SU-DHL-6 (cell line): ENCODE data around the gene PTPN4.

Source experiments
- H2AFZ ChIP-seq: fragments of 200-600 bp; sonication (generic); 2 replicates; pipeline ENCODE4 v1.6.1; 2014; ENCODE audit warnings: low read depth, mild to moderate bottlenecking, moderate library complexity, mixed read lengths, antibody characterized with exemption, low read length; ENCODE audit not compliant: severe bottlenecking
- H3F3A ChIP-seq: fragments of 200-600 bp; shearing (Covaris generic); 2 replicates; pipeline ENCODE4 v1.6.0; 2016; ENCODE audit warnings: antibody characterized with exemption, mild to moderate bottlenecking; ENCODE audit not compliant: insufficient read depth
- H3K27ac ChIP-seq: fragments of 200-600 bp; sonication (generic); 2 replicates; pipeline ENCODE4 v1.5.1; 2016; ENCODE audit warnings: low read depth, mild to moderate bottlenecking, low read length, moderate library complexity, mixed read lengths
- H3K27me3 ChIP-seq: fragments of 200-600 bp; sonication (generic), shearing (Covaris generic); 2 replicates; pipeline ENCODE4 v1.6.0; 2014; ENCODE audit warnings: mild to moderate bottlenecking, low read length
- H3K36me3 ChIP-seq: fragments of 200-600 bp; sonication (generic); 2 replicates; pipeline ENCODE4 v1.6.1; 2014; ENCODE audit warnings: mild to moderate bottlenecking, low read length, mixed read lengths
- H3K4me2 ChIP-seq: fragments of 300-600, 200-600 bp; shearing (Covaris generic), sonication (generic); 2 replicates; pipeline ENCODE4 v1.6.0; 2014; ENCODE audit warnings: low read length, low read depth, mild to moderate bottlenecking; ENCODE audit not compliant: poor library complexity, severe bottlenecking
- H3K4me3 ChIP-seq: fragments of 200-600 bp; sonication (generic); 2 replicates; pipeline ENCODE4 v1.5.1; 2014; ENCODE audit warnings: antibody characterized with exemption, low read length, mild to moderate bottlenecking, mixed read lengths; ENCODE audit not compliant: insufficient read depth, poor library complexity, severe bottlenecking
- H3K79me2 ChIP-seq: fragments of 200-600 bp; sonication (generic); 2 replicates; pipeline ENCODE4 v1.6.1; 2014; ENCODE audit warnings: mild to moderate bottlenecking, low read length, moderate library complexity; ENCODE audit not compliant: insufficient read depth
- H3K9ac ChIP-seq: fragments of 200-600 bp; sonication (generic); 2 replicates; pipeline ENCODE4 v1.7.0; 2014; ENCODE audit warnings: mild to moderate bottlenecking, low read length
- H3K9me2 ChIP-seq: fragments of 200-600 bp; sonication (generic); replicated peaks from 2 replicates; pipeline ENCODE4 v1.6.1; 2014; ENCODE audit warnings: low read length; ENCODE audit not compliant: insufficient read depth
- H3K9me3 ChIP-seq: fragments of 200-600 bp; sonication (generic); 2 replicates; pipeline ENCODE4 v1.6.1; 2014; ENCODE audit warnings: low read length, mixed read lengths; ENCODE audit not compliant: insufficient read depth
- H4K20me1 ChIP-seq: fragments of 200-600 bp; sonication (generic); 2 replicates; pipeline ENCODE4 v1.6.1; 2014; ENCODE audit warnings: low read depth, mild to moderate bottlenecking, antibody characterized with exemption, low read length, moderate library complexity, mixed read lengths
- CTCF ChIP-seq: fragments of 200-600 bp; sonication (generic); IDR thresholded peaks from one replicate; pipeline ENCODE4 v1.5.1; 2017; ENCODE audit warnings: antibody characterized with exemption, mild to moderate bottlenecking, low read length, moderate library complexity; ENCODE audit not compliant: insufficient read depth, poor library complexity, severe bottlenecking
- EZH2phosphoT487 ChIP-seq: fragments of 200-600 bp; sonication (generic), shearing (Covaris generic); conservative IDR thresholded peaks from 2 replicates; pipeline ENCODE4 v1.6.1; 2018; ENCODE audit warnings: mild to moderate bottlenecking, antibody characterized with exemption, low read length, moderate library complexity, mixed read lengths

The PTPN4 gene

GRCh38 chr2:119852214-119852613 lies 92.5 kb downstream of the PTPN4 start:
- Histone ChIP-seq H3K9me2 (no peaks in the 10 kb centered on the region), H3K4me2 (no peak overlapping the region), H3K9ac (no peak overlapping the region), H3K36me3 (no peaks in the 10 kb centered on the region), H2AFZ (no peak overlapping the region), H3K79me2 (no peaks in the 10 kb centered on the region; the same call in 1 of the 2 replicates), H3F3A (no peaks in the 10 kb centered on the region), H4K20me1 (no peaks in the 10 kb centered on the region), H3K27me3 (no peaks in the 10 kb centered on the region), H3K9me3 (peaks cover 13% of the 10 kb centered on the region; the same call in 1 of the 2 replicates), H3K27ac (no peak overlapping the region), H3K4me3 (no peak overlapping the region)
- no peak for TF ChIP-seq CTCF
- no peak for TF ChIP-seq EZH2phosphoT487

- Histone ChIP-seq H3K36me3 (no peaks in the 10 kb centered on the region), H2AFZ (no peak overlapping the region), H3K4me3 (no peak overlapping the region), H3K4me2 (no peak overlapping the region), H4K20me1 (no peaks in the 10 kb centered on the region), H3K9me2 (no peaks in the 10 kb centered on the region), H3F3A (no peaks in the 10 kb centered on the region), H3K27ac (no peak overlapping the region), H3K27me3 (no peaks in the 10 kb centered on the region), H3K79me2 (no peaks in the 10 kb centered on the region; the same call in 1 of the 2 replicates), H3K9me3 (peaks cover 13% of the 10 kb centered on the region; the same call in 1 of the 2 replicates), H3K9ac (no peak overlapping the region)
- TF ChIP-seq EZH2phosphoT487, result no peak
- no peak for TF ChIP-seq CTCF
Measured at GRCh38 chr2:119853777-119854399, 94.2 kb downstream of the PTPN4 start.

- TF ChIP-seq CTCF, result no peak
- TF ChIP-seq EZH2phosphoT487, result no peak
- Histone ChIP-seq H3K9ac (no peak overlapping the region), H3K27me3 (no peaks in the 10 kb centered on the region), H3K27ac (no peak overlapping the region), H4K20me1 (no peaks in the 10 kb centered on the region), H3K4me3 (no peak overlapping the region), H3K9me3 (peaks cover 13% of the 10 kb centered on the region; the same call in 1 of the 2 replicates), H3F3A (no peaks in the 10 kb centered on the region), H3K79me2 (peaks cover 5% of the 10 kb centered on the region; the same call in 1 of the 2 replicates), H3K4me2 (no peak overlapping the region), H2AFZ (no peak overlapping the region), H3K9me2 (no peaks in the 10 kb centered on the region), H3K36me3 (no peaks in the 10 kb centered on the region)
Measured at GRCh38 chr2:119856469-119856901, 96.8 kb downstream of the PTPN4 start.
